ENCODE measurements around the gene TMEM170B. TPM values are rescaled to one million over a fixed set of nuclear protein-coding genes. Genes with fewer than 3 reads are reported as not detected.

TMEM170B gene
- total and polyA plus RNA-seq, 2 of the 8 experiments (the other 6 are each of a cell fraction or from before 2014, with no cell fraction given): 0.80 to 4.3 TPM

DNA sequence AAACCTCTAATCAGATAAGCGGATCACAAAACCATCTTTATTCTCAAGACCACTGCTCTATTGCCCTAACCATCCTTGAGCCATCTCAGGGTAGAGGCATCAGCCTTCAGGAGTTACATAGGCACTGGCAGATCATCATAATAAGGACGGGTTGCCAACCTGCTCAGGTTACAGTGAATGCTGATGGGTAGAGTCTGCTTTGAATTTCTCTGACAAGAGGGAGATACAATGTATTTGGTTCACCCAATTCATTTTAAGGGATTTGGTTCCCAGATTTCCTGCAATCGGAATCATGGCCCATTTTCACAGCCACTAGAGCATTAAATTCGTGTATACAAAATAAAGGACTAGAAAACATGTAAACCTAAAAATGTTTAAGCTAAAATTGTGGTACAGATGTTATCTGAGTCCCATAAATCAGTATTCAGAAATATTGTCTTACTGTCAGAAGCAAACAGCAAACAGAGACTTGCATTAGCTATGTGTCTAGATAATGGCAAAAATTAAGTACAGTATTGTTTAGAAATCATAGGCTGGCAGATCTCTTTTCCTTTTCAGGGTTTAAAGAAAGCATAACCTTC is 41.9 kb upstream of the TMEM170B start:
- Histone ChIP-seq H3K79me1 (ENCODE audit: low read depth, low read length) (no peaks in the 10 kb centered on the region), H3K4ac (replicated peaks; ENCODE audit: insufficient read length, low read depth, low read length) (no peak overlapping the region), H3K23me2 (ENCODE audit: low read depth, low read length) (peaks cover 9% of the 10 kb centered on the region; the same call in 1 of the 2 replicates), H3K27ac (ENCODE audit: low read depth, low read length) (no peak overlapping the region), H3K23ac (ENCODE audit: insufficient read length) (no peak overlapping the region), H3K27me3 (replicated peaks in 1 of 4; ENCODE audit: control insufficient read depth in 3 of 4, extremely low read depth in 1 of 4, insufficient read depth in 3 of 4, low read length in 3 of 4) (no peaks in the 10 kb centered on the region), H3K14ac (ENCODE audit: insufficient read length) (no peak overlapping the region), H3K36me3 (ENCODE audit: control insufficient read depth in 2 of 4, insufficient read depth in 4 of 4, low read length in 3 of 4) (peaks cover 0 to 2% (median 0%) of the 10 kb centered on the region in 4 experiments; a peak in 1 of 8 replicates), H4K91ac (replicated peaks; ENCODE audit: insufficient read length, low read length) (no peak overlapping the region), H3K4me2 (ENCODE audit: insufficient read depth in 1 of 2, low read depth in 2 of 2, low read length in 2 of 2) (no peak overlapping the region), H3K9ac (replicated peaks in 1 of 4; ENCODE audit: extremely low read depth in 1 of 4, low read depth in 3 of 4, low read length in 3 of 4) (no peak overlapping the region), H2BK20ac (ENCODE audit: low read length) (no peak overlapping the region), H3K79me2 (ENCODE audit: control insufficient read depth in 1 of 2, insufficient read depth in 2 of 2, low read length in 2 of 2) (no peaks in the 10 kb centered on the region; a peak in 1 of 4 replicates), H4K5ac (ENCODE audit: insufficient read length, low read depth, low read length) (no peak overlapping the region), H4K20me1 (replicated peaks in 1 of 2; ENCODE audit: control insufficient read depth in 1 of 2, insufficient read depth in 2 of 2, low read length in 2 of 2) (peaks cover 0 to 7% of the 10 kb centered on the region in 2 experiments), H2BK15ac (ENCODE audit: low read length) (no peak overlapping the region), H2BK5ac (ENCODE audit: low read depth, low read length) (no peak overlapping the region), H3K56ac (replicated peaks; ENCODE audit: insufficient read length, low read depth, low read length) (no peak overlapping the region), H2BK120ac (replicated peaks; ENCODE audit: low read depth, low read length) (no peak overlapping the region), H3K4me1 (replicated peaks in 1 of 4; ENCODE audit: control insufficient read depth in 3 of 4, insufficient read depth in 4 of 4, low read length in 3 of 4) (peaks cover 0 to 4% (median 2%) of the 10 kb centered on the region in 4 experiments; a peak in 2 of 7 replicates), H2BK12ac (ENCODE audit: low read depth, low read length) (no peak overlapping the region), H2AFZ (ENCODE audit: low read length) (no peak overlapping the region), H3K18ac (ENCODE audit: extremely low read depth, low read length) (no peak overlapping the region), H4K8ac (ENCODE audit: extremely low read depth, insufficient read depth, low read length) (no peak overlapping the region), H3K9me3 (ENCODE audit: insufficient read depth in 2 of 2, low read depth in 1 of 2, low read length in 1 of 2) (no peaks in the 10 kb centered on the region; a peak in 1 of 4 replicates), H3K4me3 (ENCODE audit: extremely low read depth in 1 of 4, insufficient read depth in 2 of 4, low read depth in 3 of 4, low read length in 4 of 4) (no peak overlapping the region), H2AK5ac (ENCODE audit: low read depth, low read length) (no peak overlapping the region)
- FAIRE-seq (no peak), DNase-seq (ENCODE audit: low read depth in 1 of 2, low spot score in 2 of 2) (no peak)
- WGBS, 2 experiments (ENCODE audit: extremely low coverage in 1 of 2, insufficient coverage in 1 of 2, insufficient read length in 1 of 2, insufficient replicate concordance in 2 of 2, low coverage in 1 of 2, low lambda C conversion rate in 2 of 2, missing lambda C conversion rate in 1 of 2): 60% methylated on average over 4 of the region's 4 CpGs; no CpG with 5 or more reads in 1 of the 2 experiments
- CTCF ChIA-PET (ENCODE audit: partially characterized antibody): interaction anchor here (0.5 to 7.2 kb wide), 76 partner anchors 11 to 604 kb away, joined by 3 to 82 read pairs (median 5); partner anchors contain the start of gene NEDD9
- POLR2A ChIA-PET (ENCODE audit: partially characterized antibody): interaction anchor here (0.9 kb wide), 1 partner anchor 352 kb away, joined by 3 read pairs; no protein-coding TSS in a partner anchor
- TF ChIP-seq SP2 (IDR thresholded peaks at IDR 0.05; ENCODE audit: low read length) (no peak), EZH2 (IDR thresholded peaks at IDR 0.05; ENCODE audit: low read depth, low read length, severe bottlenecking) (no peak), RXRA (IDR thresholded peaks at IDR 0.05; ENCODE audit: insufficient read depth, low read depth, low read length) (no peak), YY1 (IDR thresholded peaks at IDR 0.05; ENCODE audit: low read depth, low read length) (no peak), CTCF (IDR thresholded peaks at IDR 0.05; ENCODE audit: control extremely low read depth in 1 of 3, insufficient read depth in 1 of 3, low read depth in 1 of 3, low read length in 3 of 3) (no peak), SUZ12 (IDR thresholded peaks at IDR 0.05; ENCODE audit: low read length) (no peak), SIRT6 (IDR thresholded peaks at IDR 0.05; ENCODE audit: low read length) (no peak), CBX5 (IDR thresholded peaks at IDR 0.05; ENCODE audit: low read depth, low read length) (no peak), SIX5 (IDR thresholded peaks at IDR 0.05; ENCODE audit: low read depth, low read length) (no peak)
- TF ChIP-seq, protein P1, sequence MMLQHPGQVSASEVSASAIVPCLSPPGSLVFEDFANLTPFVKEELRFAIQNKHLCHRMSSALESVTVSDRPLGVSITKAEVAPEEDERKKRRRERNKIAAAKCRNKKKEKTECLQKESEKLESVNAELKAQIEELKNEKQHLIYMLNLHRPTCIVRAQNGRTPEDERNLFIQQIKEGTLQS (IDR thresholded peaks at IDR 0.05; ENCODE audit: insufficient read depth, low read depth, low read length): no peak
